HuH-7.5 (cell line): Measurements from ENCODE around the gene CHD6.

Experiments used
- DNase-seq: peaks from one replicate; pipeline ENCODE4 v3.0.0; 2011; ENCODE audit warnings: low spot score

Gene CHD6

DNA sequence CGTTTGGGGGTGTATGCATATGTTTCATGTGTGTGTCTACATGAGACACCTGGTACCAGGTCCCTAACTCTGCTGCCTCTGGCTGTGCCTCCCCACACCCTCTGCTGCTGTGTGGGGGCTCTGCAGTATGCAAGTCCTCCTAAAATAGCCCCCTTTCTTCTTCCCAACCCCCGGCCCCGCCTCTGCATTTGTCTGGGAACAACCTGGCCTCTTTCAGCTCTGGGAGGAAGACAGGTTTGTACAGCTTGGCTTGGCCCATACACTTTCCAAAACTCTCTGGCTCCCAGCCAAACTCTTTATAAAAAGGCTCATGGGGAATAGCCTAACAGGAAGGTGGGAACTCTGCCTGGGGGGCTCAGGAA is 224.5 kb downstream of the CHD6 start:
- DNase-seq = no peak

DNA sequence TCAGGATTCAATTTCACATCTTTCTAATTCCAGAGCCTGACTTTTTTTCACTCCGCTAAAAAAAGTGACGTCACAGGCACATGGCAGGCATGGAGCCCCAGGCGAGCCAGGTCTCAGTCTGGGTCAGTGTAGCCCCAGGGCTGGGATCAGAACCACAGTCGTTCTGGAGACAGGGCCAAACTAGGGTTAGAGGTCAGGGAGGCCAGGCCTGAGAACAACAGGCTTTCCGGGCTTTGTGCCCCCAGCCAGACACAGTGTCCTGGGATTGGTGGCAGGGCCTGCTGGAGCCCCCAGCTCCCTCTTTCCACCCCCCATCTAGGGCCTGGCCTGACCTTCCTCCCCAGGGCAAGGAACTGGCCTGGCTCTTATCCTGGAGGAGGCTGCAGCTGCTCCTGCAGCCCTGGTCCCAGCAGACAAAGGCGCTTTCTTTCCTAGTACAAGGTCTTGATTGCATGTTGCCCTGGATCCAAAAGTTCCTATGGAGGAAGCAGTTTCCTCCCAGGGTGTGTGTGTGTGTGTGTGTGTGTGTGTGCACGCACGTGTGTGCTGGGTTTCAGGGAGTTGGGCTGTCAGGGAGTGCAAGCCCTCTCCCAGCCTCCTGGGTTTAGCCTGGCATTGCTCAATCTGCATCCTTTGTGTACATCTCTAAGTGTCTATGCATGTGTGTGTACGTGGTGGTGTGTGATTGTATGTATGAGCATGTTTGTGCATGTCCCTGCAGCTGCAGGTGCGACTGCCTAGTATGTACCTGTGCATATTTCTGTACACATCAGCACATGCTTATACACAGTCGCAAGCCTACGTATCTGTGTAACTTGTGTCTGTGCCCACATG is 225.1 kb downstream of the CHD6 start:
- DNase-seq = no peak

DNA sequence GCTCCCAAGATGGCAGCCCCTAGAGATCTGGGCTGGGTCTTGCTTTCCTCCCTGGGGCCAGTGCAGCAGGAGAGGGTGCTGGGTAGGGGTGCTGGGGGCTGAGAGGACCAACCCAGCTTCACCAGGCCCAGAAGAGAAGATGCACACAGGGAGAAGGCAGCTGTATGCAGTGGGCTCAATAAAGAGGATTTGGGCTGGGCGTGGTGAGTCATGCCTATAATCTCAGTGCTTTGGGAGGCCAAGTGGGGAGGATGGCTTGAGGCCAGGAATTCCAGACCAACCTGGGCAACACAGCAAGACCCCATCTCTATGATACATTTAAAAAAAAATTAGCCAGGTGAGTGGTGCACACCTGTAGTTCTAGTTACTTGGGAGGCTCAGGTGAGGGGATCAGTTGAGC is 225.9 kb downstream of the CHD6 start:
- no peak for DNase-seq

DNA sequence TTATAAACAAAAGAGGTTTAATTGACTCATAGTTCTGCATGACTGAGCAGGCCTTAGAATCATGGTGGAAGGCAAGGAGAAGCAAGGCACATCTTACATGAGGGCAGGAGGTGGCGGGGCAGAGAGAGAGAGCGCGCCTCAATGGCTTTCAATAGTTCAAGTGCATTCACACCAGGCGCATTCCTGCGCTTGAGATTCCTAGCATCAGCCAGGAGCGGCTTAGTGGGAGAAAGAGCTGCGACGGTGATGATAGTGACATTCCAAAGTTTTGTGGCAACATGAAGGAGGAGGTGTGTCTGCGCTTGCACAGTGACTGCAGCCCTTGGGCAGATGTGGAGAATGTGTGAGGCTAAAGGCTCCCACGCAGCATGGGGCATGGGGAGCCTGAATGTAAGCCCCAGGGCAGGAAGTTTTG is 226.6 kb downstream of the CHD6 start:
- no peak for DNase-seq

DNA sequence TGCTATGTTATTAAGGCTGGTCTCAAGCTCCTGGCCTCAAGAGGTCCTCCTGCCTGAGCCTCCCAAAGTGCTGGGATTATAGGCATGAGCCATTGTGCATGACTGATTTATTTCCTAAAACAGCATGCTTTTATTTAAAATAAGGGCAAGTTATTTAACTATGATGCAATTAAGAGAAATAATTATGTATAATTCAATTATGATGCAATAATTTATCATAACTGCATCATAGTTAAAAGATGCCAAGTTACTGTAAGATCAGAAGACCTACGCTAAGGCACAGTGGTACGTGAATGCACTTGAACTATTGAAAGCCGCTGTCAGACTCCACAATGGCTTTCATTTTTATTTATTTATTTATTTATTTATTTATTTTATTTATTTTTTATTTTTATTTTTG is 227.3 kb downstream of the CHD6 start:
- no peak for DNase-seq

DNA sequence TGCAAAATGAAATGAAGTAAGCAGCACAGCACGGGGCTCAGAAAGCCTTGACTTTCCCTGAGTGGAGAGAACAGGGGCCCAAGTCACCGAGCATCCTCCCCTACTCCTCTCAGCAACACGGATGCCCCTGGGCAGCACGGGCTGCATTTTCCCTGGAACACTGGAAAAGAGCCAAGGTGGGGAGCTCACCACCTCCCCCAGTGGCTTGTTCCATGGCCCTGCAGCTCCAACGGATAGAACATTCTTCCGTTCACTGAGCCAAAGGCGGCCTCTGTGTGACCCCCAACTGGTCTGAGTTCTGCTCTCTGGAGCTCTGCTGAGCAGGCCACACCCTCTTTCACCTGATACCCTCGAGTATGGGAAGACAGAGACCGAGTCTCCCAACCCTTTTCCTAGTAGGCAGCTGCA is 230.7 kb downstream of the CHD6 start:
- DNase-seq = no peak

DNA sequence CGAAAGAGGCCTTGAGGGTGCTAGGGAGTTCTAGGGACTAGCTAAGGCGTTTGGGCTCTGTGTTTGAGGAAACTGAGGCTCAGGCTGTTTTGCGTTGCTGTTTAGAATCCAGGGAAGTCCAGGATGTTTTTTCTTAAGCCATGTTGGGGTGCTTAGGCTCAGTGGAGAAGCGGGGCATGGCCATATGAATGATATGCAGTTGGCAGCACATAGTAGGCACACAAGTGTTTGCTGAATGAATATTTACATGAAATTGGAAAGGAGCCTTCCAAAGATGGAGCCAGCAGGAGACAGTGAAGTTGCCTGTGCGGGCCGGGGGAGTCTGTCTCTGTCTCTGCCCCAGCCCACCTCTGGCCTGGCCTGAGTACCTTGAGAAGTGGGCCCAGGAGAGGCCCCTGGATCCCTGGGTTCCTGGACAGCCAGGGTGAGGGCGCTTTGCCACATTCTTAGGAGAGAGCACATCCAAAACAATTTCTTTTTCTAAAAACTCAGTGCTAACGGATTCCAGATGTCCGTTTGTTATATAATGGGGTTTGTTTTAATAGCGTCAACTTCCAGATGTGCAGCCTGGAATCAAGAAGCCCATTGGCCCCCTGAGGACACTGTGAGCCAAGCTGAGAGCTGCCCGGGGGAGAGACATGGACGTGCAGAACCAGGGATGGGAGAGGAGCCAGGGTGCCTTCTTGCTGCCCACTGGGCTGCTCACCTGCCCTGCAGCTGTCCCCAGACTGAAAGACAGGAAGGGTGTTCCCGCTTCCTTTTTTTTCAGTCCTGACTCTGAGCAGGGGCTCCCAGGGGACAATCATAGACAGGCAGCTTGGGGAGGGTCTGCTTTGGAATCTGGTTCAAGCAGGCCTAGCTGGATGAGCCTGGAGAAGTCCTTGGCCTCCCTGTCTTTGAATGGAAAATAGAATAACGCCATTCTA is 231.4 kb downstream of the CHD6 start:
- DNase-seq = no peak

DNA sequence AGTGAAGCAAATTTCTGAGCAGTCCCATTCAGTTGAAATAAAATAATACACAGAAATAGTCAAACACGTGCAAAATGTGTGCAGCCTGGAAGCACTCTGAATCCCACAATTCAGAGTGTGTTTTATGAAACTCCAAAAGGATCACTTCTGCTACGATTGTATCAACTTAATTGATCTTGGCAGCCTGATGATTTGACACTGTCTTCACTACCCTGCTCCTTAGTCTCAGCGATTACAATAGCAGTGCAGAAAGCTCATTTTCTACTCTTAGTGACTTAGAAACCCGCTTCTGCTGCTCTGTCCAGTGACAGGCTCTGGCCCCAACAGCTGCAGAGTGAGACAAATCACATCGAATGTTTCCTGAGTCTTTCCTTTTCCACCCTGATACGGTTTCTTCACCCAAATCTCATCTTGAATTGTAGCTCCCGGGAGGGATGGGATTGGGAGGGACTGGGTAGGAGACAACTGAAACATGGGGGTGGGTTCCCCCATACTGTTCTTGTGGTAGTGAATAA is 235.3 kb downstream of the CHD6 start:
- no peak for DNase-seq

DNA sequence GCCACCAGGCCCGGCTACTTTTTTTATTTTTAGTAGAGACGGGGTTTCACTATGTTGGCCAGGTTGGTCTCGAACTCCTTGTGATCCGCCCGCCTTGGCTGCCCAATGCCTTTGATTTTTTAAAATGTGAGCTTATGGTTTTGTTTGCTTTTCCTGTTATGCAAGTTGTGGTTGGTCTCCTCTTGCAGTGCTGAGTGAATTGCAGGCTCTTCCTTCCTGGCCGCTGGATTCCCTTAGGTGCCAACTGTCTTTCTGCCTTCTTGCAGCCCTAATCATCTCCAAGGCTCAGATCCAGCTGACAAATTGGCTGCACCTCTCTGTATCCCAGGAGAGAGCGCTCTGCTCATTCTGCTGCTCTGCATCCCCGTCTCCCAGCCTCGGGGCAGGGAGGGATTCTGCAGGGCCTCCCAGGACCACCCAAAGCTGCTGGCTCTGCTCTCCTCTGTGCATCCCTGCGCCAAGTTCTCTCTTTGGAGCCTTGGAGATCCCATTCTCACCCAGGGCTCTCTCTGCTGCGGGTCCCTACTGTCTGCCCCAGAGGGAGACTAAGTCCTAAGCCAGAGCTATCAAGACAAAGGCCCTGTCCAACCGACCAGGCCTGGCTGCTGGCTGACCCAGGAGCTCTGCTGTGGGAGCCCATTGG is 237.5 kb downstream of the CHD6 start:
- DNase-seq = no peak

DNA sequence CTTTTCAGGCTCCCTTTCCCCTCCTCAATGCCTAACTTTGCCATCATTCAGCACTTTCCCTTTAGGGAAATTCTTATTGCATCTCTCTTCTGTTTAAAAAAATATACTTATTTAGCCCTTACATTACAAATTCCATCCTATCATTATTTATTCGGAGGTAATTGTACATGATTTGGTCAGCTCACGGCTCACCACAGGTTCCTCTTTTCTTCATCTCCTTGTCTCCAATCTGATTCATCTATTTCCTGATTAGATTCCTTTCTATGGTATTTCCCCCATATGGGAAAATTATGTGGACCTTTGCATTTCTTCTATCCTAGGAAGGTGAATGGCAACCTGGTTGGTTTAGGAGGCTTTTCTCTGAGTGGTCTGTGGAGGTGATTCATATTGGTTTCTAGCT is 238.6 kb downstream of the CHD6 start:
- DNase-seq = no peak

DNA sequence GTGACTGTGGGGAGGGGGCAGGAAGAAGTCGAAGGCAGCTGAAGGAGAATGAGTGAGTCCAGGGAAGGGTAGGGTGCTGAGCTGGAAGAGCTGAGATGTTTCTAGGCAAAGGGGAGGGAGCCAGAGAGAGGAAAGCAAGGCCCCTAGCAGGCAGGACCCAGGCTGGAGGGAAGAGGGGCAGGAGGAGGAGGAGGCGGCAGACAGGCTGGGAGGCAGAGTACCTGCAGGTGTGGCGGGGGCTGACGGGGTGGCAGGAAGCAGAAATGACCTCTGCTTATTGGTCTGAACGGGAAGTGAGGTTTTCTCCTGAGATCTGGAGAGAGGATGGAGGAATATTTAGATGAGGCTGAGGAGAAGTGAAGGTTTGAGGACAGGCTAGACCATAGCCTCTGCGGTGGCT is 240.9 kb downstream of the CHD6 start:
- no peak for DNase-seq

DNA sequence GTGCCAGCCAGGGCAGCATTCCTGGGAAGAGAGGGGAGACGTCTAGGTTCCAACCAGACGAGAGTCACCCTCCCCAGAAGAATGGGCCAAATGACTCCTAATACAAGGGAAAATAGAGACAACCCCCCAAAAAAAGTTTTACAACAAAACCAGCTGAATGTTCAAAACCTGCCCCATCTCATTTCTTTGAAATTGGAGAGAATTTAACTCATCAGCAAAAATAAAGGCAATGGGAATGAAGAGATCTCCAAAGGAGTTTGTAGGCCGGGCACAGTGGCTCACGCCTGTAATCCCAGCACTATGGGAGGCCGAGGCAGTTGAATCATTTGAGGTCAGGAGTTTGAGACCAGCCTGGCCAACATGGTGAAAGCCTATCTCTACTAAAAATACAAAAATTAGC is 241.8 kb downstream of the CHD6 start:
- no peak for DNase-seq

DNA sequence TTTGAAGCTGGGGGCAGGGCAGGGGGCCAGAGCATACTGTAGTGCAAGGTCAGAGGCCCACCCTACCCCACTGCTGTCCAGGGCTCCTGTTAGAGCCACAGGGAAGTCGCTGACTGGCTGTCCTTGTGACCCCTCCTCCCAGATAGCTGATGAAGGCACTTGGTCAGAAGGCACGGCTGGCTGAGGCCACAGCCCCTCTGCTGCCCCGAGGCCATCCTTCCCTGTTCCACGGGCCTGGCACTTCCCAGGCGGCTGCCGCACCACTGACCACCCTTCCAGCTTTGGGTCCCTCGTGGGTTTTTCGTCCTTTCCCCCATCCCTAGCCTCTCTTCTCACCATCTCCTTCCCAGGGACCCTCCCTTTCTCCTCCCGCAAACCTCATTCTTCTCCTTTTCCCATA is 242.3 kb downstream of the CHD6 start:
- no peak for DNase-seq

DNA sequence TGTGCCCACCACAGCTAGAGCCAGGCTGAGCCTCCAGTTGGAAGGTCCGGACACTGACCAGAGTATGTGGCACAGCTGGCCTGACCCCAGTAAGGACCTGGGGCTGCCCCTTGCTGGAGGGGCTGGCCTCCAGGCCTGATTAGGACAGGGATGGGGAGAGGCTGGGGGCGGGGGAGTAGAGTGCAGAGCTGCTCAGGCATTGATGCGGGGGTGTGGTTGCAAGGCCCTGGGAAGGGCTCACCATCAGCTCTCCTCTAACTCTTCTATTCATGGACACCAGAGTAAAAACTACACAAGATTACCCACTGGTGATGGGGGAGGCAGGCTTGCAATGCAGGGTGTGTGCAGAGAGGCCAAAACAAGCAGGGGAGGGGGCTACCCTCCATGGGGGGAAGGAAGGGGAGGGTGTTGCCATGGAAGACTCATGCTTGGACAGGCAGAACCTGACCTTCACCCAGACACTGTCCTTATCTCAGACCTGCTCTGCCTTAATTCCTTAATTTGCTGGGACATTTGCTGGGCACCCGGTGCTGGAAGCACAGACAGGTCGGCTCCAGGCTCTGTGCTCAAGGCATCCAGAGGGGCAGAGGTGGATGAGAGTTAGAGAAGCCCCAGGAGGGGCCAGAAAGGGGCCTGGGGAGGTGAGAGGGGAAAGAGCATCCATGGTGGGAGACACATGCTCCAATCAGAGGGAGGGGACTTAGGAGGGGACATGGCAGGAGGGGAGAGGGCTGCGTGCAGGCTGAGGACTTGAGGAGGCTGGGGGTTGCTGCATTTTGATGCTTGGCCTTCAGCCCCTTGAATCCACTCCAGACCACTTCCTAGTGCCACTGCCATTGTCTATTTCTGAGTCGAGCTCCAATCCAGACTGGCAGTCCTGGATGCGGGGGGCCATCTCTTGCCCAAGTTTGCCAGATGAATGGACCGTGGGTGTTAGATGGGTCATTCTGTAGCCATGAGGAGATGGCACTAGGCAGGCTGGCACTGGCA is 244.0 kb downstream of the CHD6 start:
- no peak for DNase-seq

DNA sequence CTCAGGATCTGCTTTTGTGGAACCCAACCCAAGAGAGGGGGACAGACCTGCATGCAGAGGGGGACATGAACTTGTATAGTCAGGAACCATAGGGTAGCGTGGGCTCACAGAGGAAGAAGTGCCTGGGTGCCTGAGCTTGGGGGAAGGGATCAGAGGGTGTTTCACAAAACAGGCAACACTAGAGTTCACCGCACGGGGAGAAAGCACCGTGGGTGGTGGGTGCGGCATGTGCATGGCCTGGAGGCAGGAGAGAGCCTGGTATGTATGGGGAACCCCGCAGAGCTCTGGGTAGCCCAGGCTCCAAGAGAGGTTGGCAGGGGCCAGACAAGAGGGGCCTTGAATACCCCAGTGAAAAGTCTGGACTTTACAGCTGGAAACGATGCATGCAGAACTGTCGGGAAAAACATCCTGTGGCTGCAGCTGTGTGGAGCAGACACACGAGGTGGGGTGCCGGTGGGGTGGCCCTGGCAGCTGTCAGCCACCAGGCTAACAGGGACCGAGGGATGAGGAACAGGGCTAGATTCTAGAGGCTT is 244.9 kb downstream of the CHD6 start:
- no peak for DNase-seq

DNA sequence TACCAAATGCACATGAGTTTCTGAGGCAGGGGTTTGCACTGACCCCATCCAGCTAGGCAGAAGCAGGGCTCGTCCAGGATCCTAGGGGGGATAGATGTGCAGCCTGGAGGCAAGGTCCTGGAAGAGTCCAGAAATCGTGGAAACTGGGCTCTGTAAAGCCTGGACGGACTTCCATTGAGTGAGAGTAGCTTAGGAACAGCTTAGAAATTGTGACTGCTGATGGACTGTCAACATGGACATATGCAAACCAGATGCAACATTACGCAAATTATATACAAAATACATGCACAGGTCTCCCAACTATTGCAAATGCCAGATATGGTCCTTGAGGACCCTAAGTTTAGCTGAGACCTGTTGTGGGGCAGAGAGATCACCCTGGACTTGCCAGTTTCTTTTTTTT is 246.8 kb downstream of the CHD6 start:
- DNase-seq = no peak

DNA sequence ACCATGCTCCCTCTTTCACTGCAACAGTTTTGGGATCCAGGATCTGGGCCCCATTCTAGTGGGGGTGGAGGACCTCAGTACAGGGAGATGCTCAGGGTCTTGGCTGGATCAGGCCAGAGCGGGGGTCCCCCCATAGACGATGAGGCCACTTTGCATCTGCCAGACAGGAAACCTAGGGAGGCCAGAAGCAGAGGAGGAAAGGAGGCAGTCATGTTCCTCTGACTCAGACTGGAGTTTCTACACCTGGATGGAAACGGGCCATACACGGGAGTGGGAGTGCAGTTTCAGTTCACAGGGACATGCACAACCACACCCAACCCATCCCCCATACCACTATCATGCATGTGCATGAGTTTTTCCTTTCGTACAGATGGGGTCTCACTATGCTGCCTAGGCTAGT is 248.0 kb downstream of the CHD6 start:
- no peak for DNase-seq

DNA sequence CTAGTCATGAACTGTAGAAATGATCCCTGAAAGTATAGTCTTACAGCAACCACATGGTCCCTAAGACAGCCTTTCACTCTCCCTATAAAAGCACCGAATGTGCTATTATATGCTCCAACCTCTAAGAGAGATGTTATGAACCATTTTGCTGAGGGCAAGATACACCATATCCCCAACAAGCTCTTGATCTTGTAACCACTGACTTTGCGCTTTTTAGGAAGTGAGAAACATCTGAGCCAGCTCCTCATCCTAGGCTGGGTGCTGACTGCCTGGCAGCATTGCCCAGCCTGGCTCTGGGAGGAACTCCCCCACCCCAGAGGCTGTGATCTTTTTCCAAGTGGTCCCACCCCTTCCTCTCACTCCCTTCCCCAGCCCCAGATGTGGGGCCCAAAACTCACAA is 248.5 kb downstream of the CHD6 start:
- DNase-seq = no peak

DNA sequence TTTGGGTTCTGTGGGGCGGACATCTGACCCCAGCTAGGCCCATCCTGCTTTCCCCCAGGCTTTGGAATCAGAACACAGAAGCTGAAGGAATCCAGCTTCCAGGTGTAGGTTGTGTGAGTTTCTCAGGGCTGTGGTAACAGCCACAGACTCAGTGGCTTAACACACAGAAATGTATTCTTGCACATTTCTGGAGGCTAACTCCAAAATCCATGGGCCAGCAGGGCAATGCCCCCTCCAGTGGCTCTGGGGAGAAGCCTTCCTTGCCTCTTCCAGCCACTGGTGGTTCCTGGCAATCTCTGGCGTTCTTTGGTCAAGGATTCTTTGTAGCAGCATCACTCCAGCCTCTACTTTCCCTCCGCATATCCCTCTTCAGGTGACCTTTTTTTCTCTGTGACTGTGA is 250.2 kb downstream of the CHD6 start:
- DNase-seq = no peak

DNA sequence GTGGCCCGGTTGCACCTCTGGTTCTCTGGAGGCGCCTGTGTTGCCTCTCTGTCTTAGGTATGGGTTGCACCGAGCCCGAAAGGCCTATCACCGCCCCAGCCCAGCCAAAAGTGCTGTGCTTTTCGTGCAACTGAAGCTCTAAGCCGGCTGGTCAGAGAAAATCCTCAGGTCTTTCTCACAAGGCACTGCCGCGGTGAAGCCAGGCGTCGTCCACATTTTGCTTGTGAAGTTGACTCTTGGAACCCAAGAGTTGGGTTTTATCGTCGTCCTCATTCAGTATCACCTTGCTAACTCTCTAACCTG is 250.8 kb downstream of the CHD6 start:
- no peak for DNase-seq
